Naive thymus-derived CD4-positive, alpha-beta T cell (primary cell): Measurements from ENCODE around the gene MTF1. TPM values are rescaled to one million over a fixed set of nuclear protein-coding genes. Genes with fewer than 3 reads are reported as not detected.
A peak's percentile ranks its signal among the peaks of the same experiment; 100 is the strongest.

Source experiments
- ATAC-seq: fragments of 150-1000 bp; cut with Tn5 transposase; 2 replicates; pipeline ENCODE4 v1.10.0; 2021; ENCODE audit warnings: mild to moderate bottlenecking, moderate library complexity
- CTCF ChIA-PET: fragments of 350-600 bp; sonication (Branson Sonifier 250); formaldehyde crosslinking; loops from one replicate; lab custom pipeline; 2021; ENCODE audit warnings: antibody characterized with exemption; lab: Charles Lee
- POLR2A ChIA-PET: fragments of 350-600 bp; sonication (Branson Sonifier 250); formaldehyde crosslinking; loops from one replicate; lab custom pipeline; 2021; ENCODE audit warnings: antibody characterized with exemption, inconsistent platforms; lab: Charles Lee
- DNase-seq, 9 donors: peaks; one replicate each; pipeline versions ENCODE4 v3.0.0 to v3.0.0-alpha.2; 2020 to 2022; ENCODE audit warnings: mixed read lengths in 1 of 9
- H3K27ac ChIP-seq: one replicate; pipeline ENCODE4 v1.7.0; 2013; ENCODE audit warnings: mild to moderate bottlenecking, low read depth, low read length, moderate library complexity
- H3K27me3 ChIP-seq, 2 donors: one replicate each; pipeline ENCODE4 v1.7.0; 2013; ENCODE audit warnings: low read length in 2 of 2, mild to moderate bottlenecking in 2 of 2, moderate library complexity in 2 of 2; ENCODE audit not compliant: control insufficient read depth in 2 of 2, insufficient read depth in 2 of 2
- H3K36me3 ChIP-seq, 3 experiments: 1 replicate in 2 of 3; 2 replicates in 1 of 3; pipeline ENCODE4 v1.7.0; 2013; ENCODE audit warnings: low read length in 3 of 3, mild to moderate bottlenecking in 3 of 3, moderate library complexity in 1 of 3; ENCODE audit not compliant: insufficient read depth in 3 of 3, control insufficient read depth in 2 of 3
- H3K4me1 ChIP-seq, 2 donors: one replicate each; pipeline ENCODE4 v1.7.0; 2013; ENCODE audit warnings: low read length in 2 of 2, mild to moderate bottlenecking in 2 of 2, moderate library complexity in 1 of 2; ENCODE audit not compliant: control insufficient read depth in 2 of 2, insufficient read depth in 2 of 2
- H3K4me3 ChIP-seq: 2 replicates; pipeline ENCODE4 v1.7.0; 2013; ENCODE audit warnings: mild to moderate bottlenecking, low read length
- H3K9me3 ChIP-seq, 3 experiments: 1 replicate in 2 of 3; 2 replicates in 1 of 3; pipeline ENCODE4 v1.7.0; 2013; ENCODE audit warnings: low read length in 3 of 3; ENCODE audit not compliant: control insufficient read depth in 2 of 3
- H3K27ac Mint-ChIP-seq, 9 donors: one replicate each; pipeline ENCODE4 v1.8.0; 2020 to 2022; ENCODE audit warnings: mixed read lengths in 9 of 9, mild to moderate bottlenecking in 8 of 9, moderate library complexity in 5 of 9, inconsistent platforms in 2 of 9
- H3K27me3 Mint-ChIP-seq, 5 donors: one replicate each; pipeline ENCODE4 v1.8.0; 2021 to 2022; ENCODE audit warnings: mixed read lengths in 5 of 5, mild to moderate bottlenecking in 1 of 5
- H3K36me3 Mint-ChIP-seq, 5 donors: one replicate each; pipeline ENCODE4 v1.8.0; 2020 to 2022; ENCODE audit warnings: mixed read lengths in 5 of 5, mild to moderate bottlenecking in 3 of 5, inconsistent platforms in 1 of 5
- H3K4me1 Mint-ChIP-seq, 7 donors: one replicate each; pipeline ENCODE4 v1.8.0; 2020 to 2022; ENCODE audit warnings: mixed read lengths in 7 of 7, mild to moderate bottlenecking in 3 of 7, inconsistent platforms in 1 of 7
- H3K4me3 Mint-ChIP-seq, 10 donors: one replicate each; pipeline ENCODE4 v1.8.0; 2020 to 2022; ENCODE audit warnings: mild to moderate bottlenecking in 10 of 10, mixed read lengths in 10 of 10, moderate library complexity in 6 of 10, inconsistent platforms in 2 of 10
- H3K9me3 Mint-ChIP-seq, 11 donors: one replicate each; pipeline ENCODE4 v1.8.0; 2020 to 2022; ENCODE audit warnings: mixed read lengths in 11 of 11, mild to moderate bottlenecking in 4 of 11, inconsistent platforms in 1 of 11, moderate library complexity in 1 of 11
- intact Hi-C, 2 donors: fragments of 100-400 bp; cut with micrococcal nuclease; formaldehyde crosslinking; loops; one replicate each; pipeline ENCODE4 v1.15.1; 2023
- polyA plus RNA-seq, 2 donors: library from polyadenylated mRNA; unstranded; fragments of 300-500 nt; fragmentation: Illumina TruSeq; gene quantifications; one replicate each; pipeline ENCODE4 v1.2.3, GENCODE V29; 2021
- total RNA-seq, 6 experiments: library from RNA in 5 of 6; stranded (reverse) in 5 of 6; gene quantifications; 1 replicate in 5 of 6; 2 replicates in 1 of 6; pipeline ENCODE4 v1.2.3 and lab custom pipeline; 2021 to 2026

MTF1 gene
- total and polyA plus RNA-seq, 7 experiments from 2014 or later, result 22.9 to 45.2 (median 27.1) TPM

GRCh38 chr1:37851782-37852210 lies 7.6 kb downstream of the MTF1 start:
- CTCF ChIA-PET, result interaction anchor here (0.6 to 1.5 kb wide), 2 partner anchors 8 to 858 kb away, joined by 3 to 9 read pairs; partner anchors contain the start of gene MTF1

GRCh38 chr1:37851262-37851661 lies 8.1 kb downstream of the MTF1 start:
- peaks cover 0 to 20% (median 13%) of the 10 kb centered on the region in 5 donors for H3K36me3 Mint-ChIP-seq
- H3K4me3 ChIP-seq, result no peak overlapping the region
- no peaks in the 10 kb centered on the region for H3K9me3 Mint-ChIP-seq
- no peak overlapping the region for H3K27ac Mint-ChIP-seq
- H3K4me1 ChIP-seq, result peaks cover 17 to 31% of the 10 kb centered on the region in 2 donors
- H3K4me3 Mint-ChIP-seq, result no peak overlapping the region
- H3K27me3 Mint-ChIP-seq, result no peaks in the 10 kb centered on the region
- no peak for ATAC-seq
- CTCF ChIA-PET, result interaction anchor here (0.6 to 1.5 kb wide), 3 partner anchors 9 to 858 kb away, joined by 3 to 9 read pairs (median 4); partner anchors contain the start of gene MTF1
- H3K9me3 ChIP-seq, result no peaks in the 10 kb centered on the region
- intact Hi-C loops, result no loop called here
- H3K4me1 Mint-ChIP-seq, result peaks cover 32 to 61% (median 54%) of the 10 kb centered on the region in 7 donors
- H3K36me3 ChIP-seq, result no peaks in the 10 kb centered on the region
- H3K27me3 ChIP-seq, result no peaks in the 10 kb centered on the region
- no peak overlapping the region for H3K27ac ChIP-seq
- POLR2A ChIA-PET, result interaction anchor here (0.7 kb wide), 1 partner anchor 372 kb away, joined by 3 read pairs; no protein-coding TSS in a partner anchor
- no peak for DNase-seq

More at GRCh38 chr1:37851782-37852210, 7.6 kb downstream of the MTF1 start:
- no peaks in the 10 kb centered on the region for H3K9me3 Mint-ChIP-seq
- DNase-seq, result peak in 3 of 9 donors; percentile 1 to 19 (median 7)
- POLR2A ChIA-PET, result interaction anchor here (0.7 kb wide), 1 partner anchor 373 kb away, joined by 3 read pairs; no protein-coding TSS in a partner anchor
- peaks cover 0 to 4% (median 0%) of the 10 kb centered on the region in 3 experiments for H3K36me3 ChIP-seq
- no peak overlapping the region for H3K27ac Mint-ChIP-seq
- no peaks in the 10 kb centered on the region for H3K27me3 Mint-ChIP-seq
- peak; percentile 57 for ATAC-seq
- H3K4me1 Mint-ChIP-seq, result peaks cover 30 to 59% (median 52%) of the 10 kb centered on the region in 7 donors
- no peak overlapping the region for H3K27ac ChIP-seq
- H3K4me3 ChIP-seq, result no peak overlapping the region
- no peaks in the 10 kb centered on the region for H3K9me3 ChIP-seq
- H3K4me1 ChIP-seq, result peaks cover 15 to 26% of the 10 kb centered on the region in 2 donors
- H3K27me3 ChIP-seq, result no peaks in the 10 kb centered on the region
- intact Hi-C loops, result no loop called here
- H3K36me3 Mint-ChIP-seq, result peaks cover 0 to 19% (median 13%) of the 10 kb centered on the region in 5 donors
- no peak overlapping the region for H3K4me3 Mint-ChIP-seq

GRCh38 chr1:37850352-37850955 lies 8.9 kb downstream of the MTF1 start:
- Mint-ChIP-seq H3K27ac (no peak overlapping the region), H3K4me3 (no peak overlapping the region)

GRCh38 chr1:37849480-37849879 lies 9.9 kb downstream of the MTF1 start:
- no peaks in the 10 kb centered on the region for H3K27me3 ChIP-seq
- CTCF ChIA-PET, result interaction anchor here (0.6 kb wide), 1 partner anchor 1919 kb away, joined by 3 read pairs; no protein-coding TSS in a partner anchor
- no peak overlapping the region for H3K27ac ChIP-seq
- no peak for DNase-seq
- no peaks in the 10 kb centered on the region for H3K27me3 Mint-ChIP-seq
- intact Hi-C loops, result no loop called here
- H3K4me1 Mint-ChIP-seq, result peaks cover 33 to 65% (median 52%) of the 10 kb centered on the region in 7 donors
- peaks cover 0 to 20% (median 9%) of the 10 kb centered on the region in 5 donors for H3K36me3 Mint-ChIP-seq
- H3K4me3 ChIP-seq, result no peak overlapping the region
- H3K4me3 Mint-ChIP-seq, result peak overlapping the region in 1 of 10 donors; percentile 27
- peaks cover 20 to 32% of the 10 kb centered on the region in 2 donors for H3K4me1 ChIP-seq
- POLR2A ChIA-PET, result interaction anchor here (0.7 to 1.1 kb wide), 3 partner anchors 8 to 23 kb away, joined by 3 to 5 read pairs (median 4); partner anchors contain the start of gene MTF1
- H3K36me3 ChIP-seq, result peaks cover 0 to 5% (median 0%) of the 10 kb centered on the region in 3 experiments
- no peaks in the 10 kb centered on the region for H3K9me3 Mint-ChIP-seq
- peak overlapping the region in 1 of 9 donors; percentile 48 for H3K27ac Mint-ChIP-seq
- H3K9me3 ChIP-seq, result no peaks in the 10 kb centered on the region
- ATAC-seq, result no peak

More at GRCh38 chr1:37850352-37850955, 8.9 kb downstream of the MTF1 start:
- intact Hi-C loops, result no loop called here
- Histone ChIP-seq H3K27ac (no peak overlapping the region), H3K4me3 (no peak overlapping the region), H3K4me1 (peaks cover 20 to 32% of the 10 kb centered on the region in 2 donors), H3K9me3 (no peaks in the 10 kb centered on the region), H3K27me3 (no peaks in the 10 kb centered on the region), H3K36me3 (peaks cover 0 to 3% (median 0%) of the 10 kb centered on the region in 3 experiments)
- ATAC-seq (no peak), DNase-seq (no peak)
- CTCF ChIA-PET, result interaction anchor here (1.1 to 1.5 kb wide), 2 partner anchors 10 to 33 kb away, joined by 4 to 9 read pairs; partner anchors contain the start of gene MTF1
- Mint-ChIP-seq H3K4me1 (peaks cover 34 to 68% (median 61%) of the 10 kb centered on the region in 7 donors), H3K9me3 (no peaks in the 10 kb centered on the region), H3K36me3 (peaks cover 0 to 23% (median 13%) of the 10 kb centered on the region in 5 donors), H3K27me3 (no peaks in the 10 kb centered on the region)
- POLR2A ChIA-PET, result interaction anchor here (0.6 to 1.1 kb wide), 4 partner anchors 9 to 211 kb away, joined by 3 to 6 read pairs (median 4); partner anchors contain the start of gene MTF1

GRCh38 chr1:37846647-37847339 lies 12.6 kb downstream of the MTF1 start:
- peaks cover 14 to 29% of the 10 kb centered on the region in 2 donors for H3K4me1 ChIP-seq
- peak overlapping the region; percentile 15 to 90 (median 33) for H3K27ac Mint-ChIP-seq
- H3K9me3 ChIP-seq, result no peaks in the 10 kb centered on the region
- DNase-seq, result no peak
- H3K27me3 Mint-ChIP-seq, result no peaks in the 10 kb centered on the region
- peak overlapping the region; percentile 16 for H3K27ac ChIP-seq
- H3K36me3 ChIP-seq, result peaks cover 0 to 5% (median 0%) of the 10 kb centered on the region in 3 experiments
- H3K4me1 Mint-ChIP-seq, result peaks cover 31 to 60% (median 44%) of the 10 kb centered on the region in 7 donors
- H3K4me3 ChIP-seq, result no peak overlapping the region
- no peak for ATAC-seq
- peaks cover 0 to 14% (median 9%) of the 10 kb centered on the region in 5 donors for H3K36me3 Mint-ChIP-seq
- H3K27me3 ChIP-seq, result no peaks in the 10 kb centered on the region
- no peaks in the 10 kb centered on the region for H3K9me3 Mint-ChIP-seq
- intact Hi-C loops, result no loop called here
- H3K4me3 Mint-ChIP-seq, result peak overlapping the region; percentile 14 to 74 (median 61)
- ChIA-PET POLR2A (interaction anchor here (0.6 kb wide), 1 partner anchor 81 kb away, joined by 3 read pairs; no protein-coding TSS in a partner anchor), CTCF (interaction anchor here (0.6 kb wide), 1 partner anchor 107 kb away, joined by 4 read pairs; no protein-coding TSS in a partner anchor)

GRCh38 chr1:37845786-37846185 lies 13.6 kb downstream of the MTF1 start:
- no peaks in the 10 kb centered on the region for H3K27me3 ChIP-seq
- peak overlapping the region in 2 of 10 donors; percentile 63 to 68 for H3K4me3 Mint-ChIP-seq
- H3K4me3 ChIP-seq, result no peak overlapping the region
- H3K36me3 Mint-ChIP-seq, result peaks cover 0 to 14% (median 9%) of the 10 kb centered on the region in 5 donors
- H3K27ac ChIP-seq, result no peak overlapping the region
- peaks cover 4 to 19% of the 10 kb centered on the region in 2 donors for H3K4me1 ChIP-seq
- no peaks in the 10 kb centered on the region for H3K27me3 Mint-ChIP-seq
- H3K27ac Mint-ChIP-seq, result peak overlapping the region in 2 of 9 donors; percentile 2 to 9
- peaks cover 0 to 14% (median 0%) of the 10 kb centered on the region in 3 experiments for H3K36me3 ChIP-seq
- peak; percentile 29 for ATAC-seq
- ChIA-PET POLR2A (no interaction called here), CTCF (no interaction called here)
- DNase-seq, result no peak
- intact Hi-C loops, result no loop called here
- H3K4me1 Mint-ChIP-seq, result peaks cover 31 to 60% (median 46%) of the 10 kb centered on the region in 7 donors
- H3K9me3 Mint-ChIP-seq, result no peaks in the 10 kb centered on the region
- no peaks in the 10 kb centered on the region for H3K9me3 ChIP-seq
